OCI-M2 (cell line): ENCODE results near the gene TTYH2.

Source experiments
- DNase-seq: peaks from one replicate; lab custom pipeline; 2025; ENCODE audit not compliant: unreplicated experiment; lab: John Stamatoyannopoulos, UW

The TTYH2 gene

DNA sequence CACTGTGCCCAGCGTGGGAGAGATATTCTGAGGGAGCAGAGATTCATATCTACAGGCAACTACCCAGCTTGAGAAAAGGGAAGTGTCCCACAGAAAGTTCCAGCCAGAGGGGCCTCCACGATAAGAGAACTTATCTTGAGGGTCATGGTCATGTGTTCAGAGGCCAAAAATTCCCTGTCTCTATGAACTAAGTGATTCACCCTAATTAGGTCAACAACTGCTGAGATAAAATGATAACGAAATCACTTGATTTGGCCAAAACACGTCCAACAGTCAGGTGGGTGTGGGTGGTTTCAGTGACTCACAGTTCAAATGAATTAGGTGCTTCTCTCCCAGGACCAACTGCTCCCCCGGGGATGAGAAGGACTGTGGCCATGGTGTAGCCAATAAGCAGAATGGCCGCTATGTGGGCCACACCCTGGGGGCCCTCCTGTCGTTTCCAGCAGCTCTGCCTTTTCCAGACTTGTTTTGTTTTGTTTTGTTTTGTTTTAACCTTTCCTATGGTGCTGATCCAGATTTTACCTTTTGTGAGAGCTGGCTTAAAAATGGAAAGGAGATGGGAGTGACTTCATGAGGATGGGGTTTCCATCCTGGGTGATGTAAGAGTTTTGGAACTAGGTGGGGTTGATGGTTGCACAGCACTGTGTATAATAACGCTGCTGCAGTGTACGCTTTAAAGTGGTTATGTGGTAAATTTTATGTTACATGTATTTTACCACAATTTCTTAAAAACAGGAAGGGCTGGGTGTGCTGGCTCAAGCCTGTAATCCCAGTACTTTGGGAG lies 69.4 kb downstream of the TTYH2 start:
- DNase-seq = no peak

DNA sequence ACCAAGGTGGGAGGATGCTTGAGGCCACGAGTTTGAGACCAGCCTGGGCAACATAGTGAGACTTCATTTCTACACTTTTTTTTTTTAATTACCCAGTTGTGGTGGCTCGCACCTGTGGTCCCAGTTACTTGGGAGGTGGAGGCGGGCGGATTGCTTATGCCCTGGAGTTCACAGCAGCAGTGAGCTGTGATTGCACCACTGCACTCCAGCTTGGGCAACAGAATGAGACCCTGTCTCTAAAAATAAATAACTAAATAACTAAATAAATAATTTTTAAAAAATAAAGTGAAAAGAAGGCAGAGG lies 70.0 kb downstream of the TTYH2 start:
- DNase-seq = no peak

- DNase-seq = no peak
Measured at GRCh38 chr17:74287031-74287602, 73.7 kb downstream of the TTYH2 start.

GRCh38 chr17:74288785-74289184 lies 75.4 kb downstream of the TTYH2 start:
- no peak for DNase-seq

GRCh38 chr17:74289688-74290087 lies 76.3 kb downstream of the TTYH2 start:
- no peak for DNase-seq

DNA sequence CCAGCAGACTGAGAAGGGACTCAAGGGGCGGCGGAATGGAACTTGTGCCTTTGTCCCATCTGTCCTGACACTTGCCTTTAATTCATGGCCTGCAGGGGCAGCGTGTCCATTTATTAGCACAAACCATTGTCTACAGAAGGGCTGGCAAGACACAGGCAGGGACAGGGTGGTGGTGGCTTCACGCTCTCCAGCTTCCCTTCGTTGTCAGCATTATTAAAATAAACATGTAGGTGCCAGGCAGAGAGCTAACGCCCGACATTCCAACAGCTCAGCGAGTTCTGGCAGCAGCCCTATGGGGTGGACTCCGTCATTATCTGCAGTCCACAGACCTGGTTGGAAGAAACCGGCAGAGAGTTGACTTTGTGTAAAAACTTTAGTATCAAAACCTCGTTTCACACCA lies 77.0 kb downstream of the TTYH2 start:
- DNase-seq = no peak

DNA sequence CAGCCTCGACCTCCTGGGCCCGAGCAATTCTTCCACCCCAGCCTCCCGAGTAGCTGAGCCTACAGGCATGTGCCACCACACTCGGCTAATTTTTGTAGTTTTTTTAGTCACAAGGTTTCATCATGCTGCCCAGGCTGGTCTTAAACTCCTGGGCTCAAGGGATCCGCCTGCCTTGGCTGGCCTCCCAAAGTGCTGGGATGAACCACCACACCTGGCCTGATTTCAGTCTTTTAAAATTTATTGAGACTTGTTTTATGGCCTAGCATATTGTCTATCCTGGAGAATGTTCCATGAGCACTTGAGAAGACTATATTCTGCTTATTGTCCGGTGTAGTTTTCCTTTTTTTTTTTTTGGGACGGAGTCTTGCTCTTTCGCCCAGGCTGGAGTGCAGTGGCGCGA lies 79.1 kb downstream of the TTYH2 start:
- no peak for DNase-seq

DNA sequence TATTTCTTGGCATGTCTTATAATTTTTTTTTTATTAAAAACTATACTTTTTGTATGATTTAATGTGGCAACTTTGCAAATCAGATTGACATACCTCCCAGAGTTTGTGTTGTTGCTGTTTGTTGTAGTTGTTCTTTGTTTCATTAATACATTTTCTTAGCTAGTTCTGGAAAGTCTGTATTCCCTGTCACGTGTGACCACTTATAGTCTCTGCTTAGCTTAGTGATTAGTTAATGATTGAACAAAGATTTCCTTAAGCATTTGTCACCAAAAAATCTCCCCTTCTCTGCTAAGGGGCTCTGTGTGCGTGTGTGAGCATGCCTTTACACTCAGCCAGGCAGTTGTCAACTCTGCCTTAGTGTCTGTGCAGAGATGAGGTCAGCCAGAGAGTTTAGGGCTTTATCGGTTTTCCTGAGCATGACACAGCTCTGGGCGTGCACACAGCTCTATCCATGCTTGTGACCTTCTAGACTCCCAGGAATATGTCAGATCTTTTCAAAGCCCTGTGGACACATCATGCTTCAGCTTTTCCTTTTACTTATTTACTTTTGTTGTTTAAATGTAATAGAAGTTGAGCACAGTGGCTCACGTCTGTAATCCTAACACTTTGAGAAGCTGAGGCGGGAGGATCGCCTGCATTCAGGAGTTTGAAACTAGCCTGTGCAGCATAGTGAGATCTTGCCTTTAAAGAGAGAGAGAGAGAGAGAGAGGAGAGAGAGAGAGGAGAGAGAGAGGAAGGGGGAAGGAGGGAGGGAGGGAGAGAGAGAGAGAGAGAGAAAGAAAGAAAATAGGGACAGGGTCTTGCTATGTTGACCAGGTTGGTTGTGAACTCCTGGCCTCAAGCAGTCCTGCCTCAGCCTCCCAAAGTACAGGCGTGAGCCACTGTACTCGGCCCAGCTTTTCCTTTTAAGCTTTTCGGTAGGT lies 82.5 kb downstream of the TTYH2 start:
- no peak for DNase-seq

DNA sequence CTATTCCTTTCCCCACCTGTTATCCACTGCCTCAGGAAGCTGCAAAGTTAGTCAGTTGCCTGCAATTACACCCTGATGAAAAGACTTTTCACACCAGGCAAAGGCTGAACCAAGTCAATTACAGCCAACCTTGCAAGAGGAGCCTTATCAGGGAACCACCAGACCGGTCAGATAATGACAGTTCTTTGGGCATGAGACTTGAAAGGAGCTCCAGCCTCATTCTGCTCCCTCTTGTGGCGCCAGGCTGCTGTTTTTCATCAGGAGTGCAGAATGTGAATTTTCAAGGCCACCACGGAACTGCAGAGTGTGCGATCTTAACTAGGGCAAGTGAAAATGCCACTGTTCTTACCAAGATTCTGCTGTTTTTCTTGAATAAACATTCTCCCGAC lies 83.2 kb downstream of the TTYH2 start:
- no peak for DNase-seq

GRCh38 chr17:74297941-74298340 lies 84.6 kb downstream of the TTYH2 start:
- no peak for DNase-seq

DNA sequence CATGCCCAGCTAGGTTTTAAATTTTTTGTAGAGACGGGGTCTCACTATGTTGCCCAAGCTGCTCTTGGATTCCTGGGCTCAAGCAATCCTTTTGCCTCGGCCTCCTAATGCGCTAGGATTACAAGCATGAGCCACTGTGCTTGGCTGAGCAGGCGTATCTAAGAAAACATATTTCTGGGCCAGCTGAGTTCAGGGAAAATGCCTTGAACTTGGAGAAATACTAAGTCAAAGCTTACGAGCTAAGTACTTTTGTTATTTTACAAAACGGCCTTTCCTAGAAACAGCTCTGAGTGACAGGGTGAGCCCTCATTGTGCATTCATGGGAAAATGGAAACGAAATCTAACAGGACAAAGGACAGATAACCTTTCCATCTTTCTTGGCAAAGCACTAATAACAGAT lies 85.4 kb downstream of the TTYH2 start:
- no peak for DNase-seq

- DNase-seq = no peak
Measured at GRCh38 chr17:74299226-74300009, 86.0 kb downstream of the TTYH2 start.

DNA sequence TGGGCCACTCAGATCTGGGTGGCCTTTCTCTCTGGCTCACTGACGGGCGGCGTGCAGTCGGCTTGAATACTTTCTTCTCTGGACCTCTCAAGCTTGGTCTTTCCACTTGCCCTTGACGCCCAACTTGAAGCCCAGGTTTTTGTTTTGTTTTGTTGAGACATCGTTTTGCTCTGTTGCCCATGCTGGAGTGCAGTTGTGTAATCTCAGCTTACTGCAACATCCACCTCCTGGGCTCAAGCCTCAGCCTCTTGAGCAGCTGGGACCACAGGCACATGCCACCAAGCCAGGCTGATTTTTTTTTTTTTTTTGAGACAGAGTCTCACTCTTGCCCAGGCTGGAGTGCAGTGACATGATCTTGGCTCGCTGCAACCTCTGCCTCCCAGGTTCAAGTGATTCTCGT lies 89.9 kb downstream of the TTYH2 start:
- no peak for DNase-seq

- no peak for DNase-seq
Measured at GRCh38 chr17:74304184-74304583, 90.8 kb downstream of the TTYH2 start.

GRCh38 chr17:74305865-74306654 lies 92.7 kb downstream of the TTYH2 start:
- no peak for DNase-seq

GRCh38 chr17:74307984-74308773 lies 94.8 kb downstream of the TTYH2 start:
- DNase-seq = no peak

DNA sequence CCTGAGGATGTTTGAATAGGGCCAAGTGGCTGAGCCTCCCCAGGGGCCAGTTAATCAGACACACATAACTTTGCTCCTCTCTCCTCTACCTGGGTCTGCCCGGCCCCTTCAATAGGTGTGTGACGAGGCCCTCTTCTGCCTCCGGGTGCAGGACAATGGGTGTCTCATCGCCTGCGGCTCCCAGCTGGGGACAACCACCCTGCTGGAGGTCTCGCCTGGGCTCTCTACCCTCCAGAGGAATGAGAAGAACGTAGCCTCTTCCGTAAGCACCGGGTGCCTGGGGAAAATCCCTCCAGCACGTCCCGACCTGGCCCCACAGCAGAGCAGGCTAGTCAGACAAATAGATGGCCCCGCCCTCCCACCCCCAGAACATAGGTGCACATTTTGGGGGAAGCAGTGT lies 96.5 kb downstream of the TTYH2 start:
- no peak for DNase-seq
